SU-DHL-6 (cell line): ENCODE data around the gene GPHB5.

Experiments used
- H2AFZ ChIP-seq: fragments of 200-600 bp; sonication (generic); 2 replicates; pipeline ENCODE4 v1.6.1; 2014; ENCODE audit warnings: low read depth, mild to moderate bottlenecking, moderate library complexity, mixed read lengths, antibody characterized with exemption, low read length; ENCODE audit not compliant: severe bottlenecking
- H3F3A ChIP-seq: fragments of 200-600 bp; shearing (Covaris generic); 2 replicates; pipeline ENCODE4 v1.6.0; 2016; ENCODE audit warnings: antibody characterized with exemption, mild to moderate bottlenecking; ENCODE audit not compliant: insufficient read depth
- H3K27ac ChIP-seq: fragments of 200-600 bp; sonication (generic); 2 replicates; pipeline ENCODE4 v1.5.1; 2016; ENCODE audit warnings: low read depth, mild to moderate bottlenecking, low read length, moderate library complexity, mixed read lengths
- H3K27me3 ChIP-seq: fragments of 200-600 bp; sonication (generic), shearing (Covaris generic); 2 replicates; pipeline ENCODE4 v1.6.0; 2014; ENCODE audit warnings: mild to moderate bottlenecking, low read length
- H3K36me3 ChIP-seq: fragments of 200-600 bp; sonication (generic); 2 replicates; pipeline ENCODE4 v1.6.1; 2014; ENCODE audit warnings: mild to moderate bottlenecking, low read length, mixed read lengths
- H3K4me2 ChIP-seq: fragments of 300-600, 200-600 bp; shearing (Covaris generic), sonication (generic); 2 replicates; pipeline ENCODE4 v1.6.0; 2014; ENCODE audit warnings: low read length, low read depth, mild to moderate bottlenecking; ENCODE audit not compliant: poor library complexity, severe bottlenecking
- H3K4me3 ChIP-seq: fragments of 200-600 bp; sonication (generic); 2 replicates; pipeline ENCODE4 v1.5.1; 2014; ENCODE audit warnings: antibody characterized with exemption, low read length, mild to moderate bottlenecking, mixed read lengths; ENCODE audit not compliant: insufficient read depth, poor library complexity, severe bottlenecking
- H3K79me2 ChIP-seq: fragments of 200-600 bp; sonication (generic); 2 replicates; pipeline ENCODE4 v1.6.1; 2014; ENCODE audit warnings: mild to moderate bottlenecking, low read length, moderate library complexity; ENCODE audit not compliant: insufficient read depth
- H3K9ac ChIP-seq: fragments of 200-600 bp; sonication (generic); 2 replicates; pipeline ENCODE4 v1.7.0; 2014; ENCODE audit warnings: mild to moderate bottlenecking, low read length
- H3K9me2 ChIP-seq: fragments of 200-600 bp; sonication (generic); replicated peaks from 2 replicates; pipeline ENCODE4 v1.6.1; 2014; ENCODE audit warnings: low read length; ENCODE audit not compliant: insufficient read depth
- H3K9me3 ChIP-seq: fragments of 200-600 bp; sonication (generic); 2 replicates; pipeline ENCODE4 v1.6.1; 2014; ENCODE audit warnings: low read length, mixed read lengths; ENCODE audit not compliant: insufficient read depth
- H4K20me1 ChIP-seq: fragments of 200-600 bp; sonication (generic); 2 replicates; pipeline ENCODE4 v1.6.1; 2014; ENCODE audit warnings: low read depth, mild to moderate bottlenecking, antibody characterized with exemption, low read length, moderate library complexity, mixed read lengths
- EZH2phosphoT487 ChIP-seq: fragments of 200-600 bp; sonication (generic), shearing (Covaris generic); conservative IDR thresholded peaks from 2 replicates; pipeline ENCODE4 v1.6.1; 2018; ENCODE audit warnings: mild to moderate bottlenecking, antibody characterized with exemption, low read length, moderate library complexity, mixed read lengths
- TF ChIP-seq, protein P1 (sequence below): fragments of 200-600 bp; sonication (generic); IDR thresholded peaks from one replicate; pipeline ENCODE4 v1.5.1; 2017; ENCODE audit warnings: antibody characterized with exemption, mild to moderate bottlenecking, low read length, moderate library complexity; ENCODE audit not compliant: insufficient read depth, poor library complexity, severe bottlenecking

GPHB5 gene

DNA sequence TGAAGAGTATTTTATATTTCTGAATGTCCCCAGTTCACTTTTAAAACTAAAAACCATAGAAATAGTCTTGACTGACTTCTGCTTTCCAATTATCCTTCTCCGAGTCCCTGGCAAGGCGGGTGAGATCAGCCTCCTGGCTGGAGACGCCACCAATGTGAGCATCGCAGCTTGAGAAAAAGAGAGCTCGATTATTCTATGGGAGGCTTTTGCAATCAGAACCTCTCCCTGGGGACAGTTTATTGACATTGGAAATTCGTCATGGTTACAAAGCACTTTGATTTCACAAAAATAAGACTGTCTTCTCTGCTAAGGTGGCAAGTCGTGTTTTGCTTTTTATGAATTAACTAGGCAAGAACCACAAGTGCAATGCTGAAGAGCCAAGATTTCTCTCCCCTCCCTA, 23.6 kb upstream of the GPHB5 start:
- H3K36me3 ChIP-seq = no peaks in the 10 kb centered on the region
- H3K27ac ChIP-seq = no peak overlapping the region
- no peaks in the 10 kb centered on the region for H3F3A ChIP-seq
- no peak overlapping the region for H3K9ac ChIP-seq
- H3K9me3 ChIP-seq = no peaks in the 10 kb centered on the region
- H3K79me2 ChIP-seq = no peaks in the 10 kb centered on the region
- H4K20me1 ChIP-seq = no peaks in the 10 kb centered on the region
- H3K9me2 ChIP-seq = no peaks in the 10 kb centered on the region
- H3K4me3 ChIP-seq = no peak overlapping the region
- no peak overlapping the region for H2AFZ ChIP-seq
- no peak for TF ChIP-seq EZH2phosphoT487
- TF ChIP-seq, protein P1, sequence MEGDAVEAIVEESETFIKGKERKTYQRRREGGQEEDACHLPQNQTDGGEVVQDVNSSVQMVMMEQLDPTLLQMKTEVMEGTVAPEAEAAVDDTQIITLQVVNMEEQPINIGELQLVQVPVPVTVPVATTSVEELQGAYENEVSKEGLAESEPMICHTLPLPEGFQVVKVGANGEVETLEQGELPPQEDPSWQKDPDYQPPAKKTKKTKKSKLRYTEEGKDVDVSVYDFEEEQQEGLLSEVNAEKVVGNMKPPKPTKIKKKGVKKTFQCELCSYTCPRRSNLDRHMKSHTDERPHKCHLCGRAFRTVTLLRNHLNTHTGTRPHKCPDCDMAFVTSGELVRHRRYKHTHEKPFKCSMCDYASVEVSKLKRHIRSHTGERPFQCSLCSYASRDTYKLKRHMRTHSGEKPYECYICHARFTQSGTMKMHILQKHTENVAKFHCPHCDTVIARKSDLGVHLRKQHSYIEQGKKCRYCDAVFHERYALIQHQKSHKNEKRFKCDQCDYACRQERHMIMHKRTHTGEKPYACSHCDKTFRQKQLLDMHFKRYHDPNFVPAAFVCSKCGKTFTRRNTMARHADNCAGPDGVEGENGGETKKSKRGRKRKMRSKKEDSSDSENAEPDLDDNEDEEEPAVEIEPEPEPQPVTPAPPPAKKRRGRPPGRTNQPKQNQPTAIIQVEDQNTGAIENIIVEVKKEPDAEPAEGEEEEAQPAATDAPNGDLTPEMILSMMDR = no peak
- H3K4me2 ChIP-seq = no peak overlapping the region
- no peaks in the 10 kb centered on the region for H3K27me3 ChIP-seq

DNA sequence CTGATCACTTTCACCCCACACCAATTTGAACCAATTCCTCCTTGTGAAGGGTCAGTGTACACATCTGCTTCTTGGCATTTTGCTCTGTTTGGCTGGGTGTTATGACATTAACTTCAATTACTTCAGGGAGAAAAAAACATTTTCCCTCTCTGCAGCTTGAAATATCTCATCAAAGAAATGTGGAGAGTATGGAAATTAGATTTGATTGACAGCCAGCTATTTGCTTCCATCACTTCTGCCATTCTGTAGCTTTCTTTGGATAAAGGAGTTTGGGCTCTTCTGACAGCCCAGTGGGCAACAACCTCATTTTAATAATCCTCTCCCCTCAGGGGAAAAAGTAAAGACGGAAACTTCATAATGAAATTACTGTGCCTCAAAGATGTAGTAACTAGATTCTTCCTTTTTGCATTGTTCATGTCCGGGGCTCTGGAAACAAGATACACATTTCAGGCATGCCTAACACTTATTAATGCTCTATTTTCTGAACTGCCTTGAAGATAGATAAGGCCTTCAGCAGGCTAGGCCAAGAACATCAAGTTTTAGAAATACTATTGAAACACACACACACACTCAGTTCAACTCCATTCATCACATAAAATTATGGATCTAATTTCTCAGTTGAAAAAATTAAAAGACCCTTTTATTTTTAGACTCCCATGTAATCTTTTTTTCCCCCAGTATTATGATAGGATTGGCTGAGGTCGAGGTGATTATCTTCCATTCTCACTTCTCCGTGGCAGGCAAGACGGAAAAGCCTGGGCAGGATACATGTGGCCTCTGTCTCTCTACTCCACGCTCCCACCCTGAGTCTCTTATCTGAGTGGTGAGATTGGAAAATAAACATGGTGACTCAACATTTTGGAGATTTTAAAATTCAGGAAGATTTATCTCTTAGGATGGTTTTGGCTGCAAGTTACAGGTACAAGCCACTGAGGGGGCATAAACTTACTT, 10.3 kb upstream of the GPHB5 start:
- H4K20me1 ChIP-seq = no peaks in the 10 kb centered on the region
- no peaks in the 10 kb centered on the region for H3K9me3 ChIP-seq
- H3K4me2 ChIP-seq = no peak overlapping the region
- no peaks in the 10 kb centered on the region for H3K27me3 ChIP-seq
- TF ChIP-seq, protein P1 = no peak
- no peak for TF ChIP-seq EZH2phosphoT487
- no peaks in the 10 kb centered on the region for H3F3A ChIP-seq
- no peak overlapping the region for H3K27ac ChIP-seq
- H3K9me2 ChIP-seq = no peaks in the 10 kb centered on the region
- no peaks in the 10 kb centered on the region for H3K36me3 ChIP-seq
- H2AFZ ChIP-seq = no peak overlapping the region
- no peak overlapping the region for H3K9ac ChIP-seq
- no peaks in the 10 kb centered on the region for H3K79me2 ChIP-seq
- H3K4me3 ChIP-seq = no peak overlapping the region

DNA sequence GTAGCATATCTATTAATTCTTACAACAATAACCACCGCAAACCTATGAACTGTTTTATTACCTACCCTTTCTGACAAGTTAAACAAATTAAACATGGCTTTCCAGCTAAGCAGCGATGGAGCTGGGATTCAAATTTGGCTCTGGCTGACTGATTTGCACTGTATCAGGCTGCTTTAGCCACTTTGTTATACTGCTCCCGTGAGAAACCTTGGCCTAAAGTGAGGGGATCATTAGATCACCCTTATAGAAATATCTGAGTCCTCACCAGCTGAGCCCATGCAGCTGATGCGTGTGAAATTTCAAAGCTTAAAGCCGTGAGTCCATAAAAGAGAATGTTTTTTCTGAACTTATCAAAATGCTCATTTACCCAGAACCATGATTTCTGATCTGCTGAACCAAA, 8.1 kb upstream of the GPHB5 start:
- H3F3A ChIP-seq = no peaks in the 10 kb centered on the region
- H3K4me3 ChIP-seq = no peak overlapping the region
- H2AFZ ChIP-seq = no peak overlapping the region
- H3K4me2 ChIP-seq = no peak overlapping the region
- H3K9me3 ChIP-seq = no peaks in the 10 kb centered on the region
- H3K36me3 ChIP-seq = no peaks in the 10 kb centered on the region
- no peaks in the 10 kb centered on the region for H3K27me3 ChIP-seq
- H3K9me2 ChIP-seq = no peaks in the 10 kb centered on the region
- H3K79me2 ChIP-seq = no peaks in the 10 kb centered on the region
- TF ChIP-seq, protein P1 = no peak
- no peak for TF ChIP-seq EZH2phosphoT487
- no peak overlapping the region for H3K9ac ChIP-seq
- no peak overlapping the region for H3K27ac ChIP-seq
- no peaks in the 10 kb centered on the region for H4K20me1 ChIP-seq
